ENCODE results near the gene PLOD1.
A peak's percentile ranks its signal among the peaks of the same experiment; 100 is the strongest.
"Not testable (repeated sequence)": the region's sequence is repeated elsewhere in the genome, so short reads cannot be mapped to it uniquely, and the experiment has no call there.

The PLOD1 gene

GRCh38 chr1:11888877-11889208 lies 45.7 kb upstream of the PLOD1 start:
- CTCF ChIA-PET: interaction anchor here (1.1 kb wide), 1 partner anchor 51 kb away, joined by 4 read pairs; no protein-coding TSS in a partner anchor
- DNase-seq (ENCODE audit: extremely low spot score): no peak
- TF ChIP-seq BHLHE40 (IDR thresholded peaks at IDR 0.05; ENCODE audit: borderline replicate concordance) (no peak), SUZ12 (IDR thresholded peaks at IDR 0.05) (no peak), FOXM1 (IDR thresholded peaks at IDR 0.05; ENCODE audit: borderline replicate concordance) (no peak), FOXA1 (IDR thresholded peaks at IDR 0.05) (no peak), FOXK2 (IDR thresholded peaks at IDR 0.05) (no peak), LEF1 (IDR thresholded peaks at IDR 0.05; ENCODE audit: borderline replicate concordance) (no peak), HDGF (IDR thresholded peaks at IDR 0.05; ENCODE audit: borderline replicate concordance) (no peak), L3MBTL2 (conservative IDR thresholded peaks at IDR 0.05) (no peak), TARDBP (IDR thresholded peaks at IDR 0.05) (no peak)
- POLR2A ChIA-PET: no interaction called here

- TF ChIP-seq FOXA1 (IDR thresholded peaks at IDR 0.05): no peak
- no peak for TF ChIP-seq ELF4 (IDR thresholded peaks at IDR 0.05)
- no peak for TF ChIP-seq FOXM1 (IDR thresholded peaks at IDR 0.05; ENCODE audit: borderline replicate concordance)
- TF ChIP-seq BHLHE40 (IDR thresholded peaks at IDR 0.05; ENCODE audit: borderline replicate concordance): no peak
- no peak for TF ChIP-seq SUZ12 (IDR thresholded peaks at IDR 0.05)
- no peak for TF ChIP-seq ARNT (IDR thresholded peaks at IDR 0.05)
- no peak for TF ChIP-seq NFRKB (IDR thresholded peaks at IDR 0.05)
- no peak for TF ChIP-seq TARDBP (IDR thresholded peaks at IDR 0.05)
- TF ChIP-seq L3MBTL2 (conservative IDR thresholded peaks at IDR 0.05): no peak
- no peak for TF ChIP-seq FOXK2 (IDR thresholded peaks at IDR 0.05)
- no peak for TF ChIP-seq SP1 (IDR thresholded peaks at IDR 0.05)
- no peak for TF ChIP-seq ZNF384 (IDR thresholded peaks at IDR 0.05)
- no peak for TF ChIP-seq HDGF (IDR thresholded peaks at IDR 0.05; ENCODE audit: borderline replicate concordance)
- TF ChIP-seq PKNOX1 (IDR thresholded peaks at IDR 0.05): no peak
- no peak for TF ChIP-seq CTBP1 (IDR thresholded peaks at IDR 0.05; ENCODE audit: borderline replicate concordance)
- no peak for TF ChIP-seq LEF1 (IDR thresholded peaks at IDR 0.05; ENCODE audit: borderline replicate concordance)
- DNase-seq (ENCODE audit: extremely low spot score): no peak
- ChIA-PET POLR2A (interaction anchor here (1.2 to 2.0 kb wide), 2 partner anchors 17 to 18 kb away, joined by 5 to 7 read pairs; no protein-coding TSS in a partner anchor), CTCF (interaction anchor here (0.6 to 3.0 kb wide), 7 partner anchors 12 to 448 kb away, joined by 3 to 17 read pairs (median 3); no protein-coding TSS in a partner anchor)
Observed at GRCh38 chr1:11891433-11892186, 42.9 kb upstream of the PLOD1 start.

- ChIA-PET CTCF (interaction anchor here (1.0 to 3.0 kb wide), 4 partner anchors 9 to 109 kb away, joined by 3 to 17 read pairs (median 4); no protein-coding TSS in a partner anchor), POLR2A (no interaction called here)
- DNase-seq (ENCODE audit: extremely low spot score): peak; percentile 81
- no peak for TF ChIP-seq FOXA1 (IDR thresholded peaks at IDR 0.05)
- no peak for TF ChIP-seq BHLHE40 (IDR thresholded peaks at IDR 0.05; ENCODE audit: borderline replicate concordance)
- TF ChIP-seq PKNOX1 (IDR thresholded peaks at IDR 0.05): no peak
- TF ChIP-seq FOXK2 (IDR thresholded peaks at IDR 0.05): no peak
- TF ChIP-seq ARNT (IDR thresholded peaks at IDR 0.05): no peak
- no peak for TF ChIP-seq SUZ12 (IDR thresholded peaks at IDR 0.05)
- TF ChIP-seq SP1 (IDR thresholded peaks at IDR 0.05): no peak
- no peak for TF ChIP-seq CTBP1 (IDR thresholded peaks at IDR 0.05; ENCODE audit: borderline replicate concordance)
- TF ChIP-seq TARDBP (IDR thresholded peaks at IDR 0.05): no peak
- TF ChIP-seq FOXM1 (IDR thresholded peaks at IDR 0.05; ENCODE audit: borderline replicate concordance): no peak
Observed at GRCh38 chr1:11893907-11894251, 40.6 kb upstream of the PLOD1 start.

- POLR2A ChIA-PET; DNase-seq (ENCODE audit: extremely low spot score): not testable (repeated sequence)
- CTCF ChIA-PET: interaction anchor here (1.0 to 3.0 kb wide), 2 partner anchors 57 to 110 kb away, joined by 3 to 17 read pairs; no protein-coding TSS in a partner anchor
Observed at GRCh38 chr1:11894501-11894900, 40.0 kb upstream of the PLOD1 start.

- CTCF ChIA-PET: no interaction called here
- TF ChIP-seq TARDBP (IDR thresholded peaks at IDR 0.05) (no peak), PKNOX1 (IDR thresholded peaks at IDR 0.05) (no peak), SUZ12 (IDR thresholded peaks at IDR 0.05) (no peak), ELF4 (IDR thresholded peaks at IDR 0.05) (no peak), LEF1 (IDR thresholded peaks at IDR 0.05; ENCODE audit: borderline replicate concordance) (no peak)
- DNase-seq (ENCODE audit: extremely low spot score): no peak
- POLR2A ChIA-PET: interaction anchor here (1.0 to 3.4 kb wide), 2 partner anchors 11 to 36 kb away, joined by 3 to 20 read pairs; partner anchors contain the start of gene PLOD1
Observed at GRCh38 chr1:11898086-11898785, 36.3 kb upstream of the PLOD1 start.

- no peak for TF ChIP-seq FOXK2 (IDR thresholded peaks at IDR 0.05)
- TF ChIP-seq ELF4 (IDR thresholded peaks at IDR 0.05): no peak
- no peak for TF ChIP-seq ZNF384 (IDR thresholded peaks at IDR 0.05)
- no peak for TF ChIP-seq TARDBP (IDR thresholded peaks at IDR 0.05)
- no peak for TF ChIP-seq BHLHE40 (IDR thresholded peaks at IDR 0.05; ENCODE audit: borderline replicate concordance)
- TF ChIP-seq FOXA1 (IDR thresholded peaks at IDR 0.05): no peak
- no peak for TF ChIP-seq SUZ12 (IDR thresholded peaks at IDR 0.05)
- TF ChIP-seq ARNT (IDR thresholded peaks at IDR 0.05): no peak
- TF ChIP-seq L3MBTL2 (conservative IDR thresholded peaks at IDR 0.05): no peak
- TF ChIP-seq FOXM1 (IDR thresholded peaks at IDR 0.05; ENCODE audit: borderline replicate concordance): no peak
- TF ChIP-seq HDGF (IDR thresholded peaks at IDR 0.05; ENCODE audit: borderline replicate concordance): no peak
- TF ChIP-seq LEF1 (IDR thresholded peaks at IDR 0.05; ENCODE audit: borderline replicate concordance): no peak
- no peak for TF ChIP-seq PKNOX1 (IDR thresholded peaks at IDR 0.05)
- TF ChIP-seq NFRKB (IDR thresholded peaks at IDR 0.05): no peak
- TF ChIP-seq CTBP1 (IDR thresholded peaks at IDR 0.05; ENCODE audit: borderline replicate concordance): no peak
- no peak for TF ChIP-seq SP1 (IDR thresholded peaks at IDR 0.05)
- ChIA-PET POLR2A (interaction anchor here (3.4 kb wide), 1 partner anchor 10 kb away, joined by 20 read pairs; no protein-coding TSS in a partner anchor), CTCF (interaction anchor here (1.0 kb wide), 1 partner anchor 60 kb away, joined by 3 read pairs; no protein-coding TSS in a partner anchor)
- DNase-seq (ENCODE audit: extremely low spot score): no peak
Observed at GRCh38 chr1:11898831-11899467, 35.6 kb upstream of the PLOD1 start.

GRCh38 chr1:11901446-11901845 lies 33.1 kb upstream of the PLOD1 start:
- POLR2A ChIA-PET: interaction anchor here (3.4 kb wide), 1 partner anchor 7 kb away, joined by 20 read pairs; no protein-coding TSS in a partner anchor
- CTCF ChIA-PET: interaction anchor here (0.6 kb wide), 1 partner anchor 140 kb away, joined by 3 read pairs; the partner anchor contains the start of gene C1orf167
- not testable (repeated sequence) for DNase-seq (ENCODE audit: extremely low spot score)
